ENCODE data around the gene AGTRAP. TPM values are rescaled to one million over a fixed set of nuclear protein-coding genes. Genes with fewer than 3 reads are reported as not detected.

Gene AGTRAP
- total and polyA plus RNA-seq, 9 of the 15 experiments (the other 6 are each of a cell fraction or from before 2014, with no cell fraction given), result 26.8 to 105 (median 57.5) TPM

DNA sequence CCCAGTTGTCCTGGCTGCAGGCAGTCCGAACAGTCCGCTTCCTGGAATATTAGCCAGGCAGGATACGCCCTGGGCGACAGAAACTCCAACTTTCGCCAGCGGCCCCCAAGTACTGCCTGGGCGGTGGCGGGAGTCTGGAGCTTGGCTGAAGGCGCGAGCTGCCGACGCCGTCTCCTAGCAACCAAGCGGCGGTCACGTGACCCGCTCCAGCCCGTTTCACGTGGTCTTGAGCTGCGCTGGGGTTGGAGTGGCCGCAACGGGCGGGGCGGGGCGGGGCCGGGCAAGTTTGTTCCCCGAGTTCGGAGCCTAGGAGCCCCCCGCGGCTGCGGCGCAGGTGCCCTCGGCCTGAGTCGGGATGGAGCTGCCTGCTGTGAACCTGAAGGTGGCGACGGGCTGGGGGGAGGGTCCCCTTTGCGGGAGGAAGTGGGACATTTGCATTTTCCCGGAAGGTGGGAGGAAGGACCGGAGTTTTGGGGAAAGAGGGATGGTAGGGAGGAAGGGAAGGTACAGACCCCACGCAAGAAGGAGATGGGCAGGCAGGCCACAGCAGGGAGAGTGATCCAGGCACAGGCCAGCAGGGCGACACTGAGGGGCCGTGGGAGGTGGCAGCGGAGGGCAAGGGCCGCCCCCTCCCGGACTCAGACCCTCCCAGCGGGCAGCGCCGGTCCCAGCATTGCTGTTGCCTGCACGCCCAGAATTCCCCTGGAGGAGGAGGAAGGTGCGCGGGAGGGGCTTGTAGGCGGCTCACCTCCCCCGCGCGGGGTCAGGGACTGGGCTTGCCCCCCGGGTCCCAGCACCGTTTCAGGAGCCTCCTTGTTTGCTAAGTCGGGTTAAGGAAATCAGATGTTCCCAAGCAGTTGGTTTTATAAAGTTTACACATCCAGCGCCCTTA is at the start of gene AGTRAP (continued):
- TF ChIP-seq, protein P1, sequence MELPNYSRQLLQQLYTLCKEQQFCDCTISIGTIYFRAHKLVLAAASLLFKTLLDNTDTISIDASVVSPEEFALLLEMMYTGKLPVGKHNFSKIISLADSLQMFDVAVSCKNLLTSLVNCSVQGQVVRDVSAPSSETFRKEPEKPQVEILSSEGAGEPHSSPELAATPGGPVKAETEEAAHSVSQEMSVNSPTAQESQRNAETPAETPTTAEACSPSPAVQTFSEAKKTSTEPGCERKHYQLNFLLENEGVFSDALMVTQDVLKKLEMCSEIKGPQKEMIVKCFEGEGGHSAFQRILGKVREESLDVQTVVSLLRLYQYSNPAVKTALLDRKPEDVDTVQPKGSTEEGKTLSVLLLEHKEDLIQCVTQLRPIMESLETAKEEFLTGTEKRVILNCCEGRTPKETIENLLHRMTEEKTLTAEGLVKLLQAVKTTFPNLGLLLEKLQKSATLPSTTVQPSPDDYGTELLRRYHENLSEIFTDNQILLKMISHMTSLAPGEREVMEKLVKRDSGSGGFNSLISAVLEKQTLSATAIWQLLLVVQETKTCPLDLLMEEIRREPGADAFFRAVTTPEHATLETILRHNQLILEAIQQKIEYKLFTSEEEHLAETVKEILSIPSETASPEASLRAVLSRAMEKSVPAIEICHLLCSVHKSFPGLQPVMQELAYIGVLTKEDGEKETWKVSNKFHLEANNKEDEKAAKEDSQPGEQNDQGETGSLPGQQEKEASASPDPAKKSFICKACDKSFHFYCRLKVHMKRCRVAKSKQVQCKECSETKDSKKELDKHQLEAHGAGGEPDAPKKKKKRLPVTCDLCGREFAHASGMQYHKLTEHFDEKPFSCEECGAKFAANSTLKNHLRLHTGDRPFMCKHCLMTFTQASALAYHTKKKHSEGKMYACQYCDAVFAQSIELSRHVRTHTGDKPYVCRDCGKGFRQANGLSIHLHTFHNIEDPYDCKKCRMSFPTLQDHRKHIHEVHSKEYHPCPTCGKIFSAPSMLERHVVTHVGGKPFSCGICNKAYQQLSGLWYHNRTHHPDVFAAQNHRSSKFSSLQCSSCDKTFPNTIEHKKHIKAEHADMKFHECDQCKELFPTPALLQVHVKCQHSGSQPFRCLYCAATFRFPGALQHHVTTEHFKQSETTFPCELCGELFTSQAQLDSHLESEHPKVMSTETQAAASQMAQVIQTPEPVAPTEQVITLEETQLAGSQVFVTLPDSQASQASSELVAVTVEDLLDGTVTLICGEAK (IDR thresholded peaks at IDR 0.05), result peak; percentile 4
- TF ChIP-seq, protein P1 (CRISPR knock-in tag; IDR thresholded peaks at IDR 0.05), result no peak
- TF ChIP-seq RCOR1 (IDR thresholded peaks at IDR 0.05; ENCODE audit: borderline replicate concordance in 1 of 2, low read depth in 2 of 2, low read length in 2 of 2) (0 out of 4 replicates have a peak, but pooled peaks of 1 of the 2 experiments have one; percentile 1), GABPB1 (CRISPR knock-in tag; IDR thresholded peaks at IDR 0.05) (peak; percentile 64; the same call in 1 of the 2 replicates), RBM34 (IDR thresholded peaks at IDR 0.05; ENCODE audit: borderline replicate concordance, insufficient read depth, low read length) (no peak), CBX5 (IDR thresholded peaks at IDR 0.05; ENCODE audit: borderline replicate concordance, low read depth) (0 out of 2 replicates have a peak, but pooled peaks have one; percentile 12), NRF1 (conservative IDR thresholded peaks at IDR 0.05 in 1 of 2, IDR thresholded peaks at IDR 0.05 in 1 of 2) (peak; percentile 79 to 82), ZNF12 (CRISPR knock-in tag; IDR thresholded peaks at IDR 0.05) (no peak), JUN (IDR thresholded peaks at IDR 0.05; ENCODE audit: borderline replicate concordance, low read depth, low read length) (peak; percentile 49; the same call in 1 of the 2 replicates), JUN (CRISPR knock-in tag; IDR thresholded peaks at IDR 0.05; ENCODE audit: borderline replicate concordance) (no peak)
- TF ChIP-seq, protein P2, sequence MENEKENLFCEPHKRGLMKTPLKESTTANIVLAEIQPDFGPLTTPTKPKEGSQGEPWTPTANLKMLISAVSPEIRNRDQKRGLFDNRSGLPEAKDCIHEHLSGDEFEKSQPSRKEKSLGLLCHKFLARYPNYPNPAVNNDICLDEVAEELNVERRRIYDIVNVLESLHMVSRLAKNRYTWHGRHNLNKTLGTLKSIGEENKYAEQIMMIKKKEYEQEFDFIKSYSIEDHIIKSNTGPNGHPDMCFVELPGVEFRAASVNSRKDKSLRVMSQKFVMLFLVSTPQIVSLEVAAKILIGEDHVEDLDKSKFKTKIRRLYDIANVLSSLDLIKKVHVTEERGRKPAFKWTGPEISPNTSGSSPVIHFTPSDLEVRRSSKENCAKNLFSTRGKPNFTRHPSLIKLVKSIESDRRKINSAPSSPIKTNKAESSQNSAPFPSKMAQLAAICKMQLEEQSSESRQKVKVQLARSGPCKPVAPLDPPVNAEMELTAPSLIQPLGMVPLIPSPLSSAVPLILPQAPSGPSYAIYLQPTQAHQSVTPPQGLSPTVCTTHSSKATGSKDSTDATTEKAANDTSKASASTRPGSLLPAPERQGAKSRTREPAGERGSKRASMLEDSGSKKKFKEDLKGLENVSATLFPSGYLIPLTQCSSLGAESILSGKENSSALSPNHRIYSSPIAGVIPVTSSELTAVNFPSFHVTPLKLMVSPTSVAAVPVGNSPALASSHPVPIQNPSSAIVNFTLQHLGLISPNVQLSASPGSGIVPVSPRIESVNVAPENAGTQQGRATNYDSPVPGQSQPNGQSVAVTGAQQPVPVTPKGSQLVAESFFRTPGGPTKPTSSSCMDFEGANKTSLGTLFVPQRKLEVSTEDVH (IDR thresholded peaks at IDR 0.05; ENCODE audit: low read depth, partially characterized antibody), result peak; percentile 80
- TF ChIP-seq, protein P3, sequence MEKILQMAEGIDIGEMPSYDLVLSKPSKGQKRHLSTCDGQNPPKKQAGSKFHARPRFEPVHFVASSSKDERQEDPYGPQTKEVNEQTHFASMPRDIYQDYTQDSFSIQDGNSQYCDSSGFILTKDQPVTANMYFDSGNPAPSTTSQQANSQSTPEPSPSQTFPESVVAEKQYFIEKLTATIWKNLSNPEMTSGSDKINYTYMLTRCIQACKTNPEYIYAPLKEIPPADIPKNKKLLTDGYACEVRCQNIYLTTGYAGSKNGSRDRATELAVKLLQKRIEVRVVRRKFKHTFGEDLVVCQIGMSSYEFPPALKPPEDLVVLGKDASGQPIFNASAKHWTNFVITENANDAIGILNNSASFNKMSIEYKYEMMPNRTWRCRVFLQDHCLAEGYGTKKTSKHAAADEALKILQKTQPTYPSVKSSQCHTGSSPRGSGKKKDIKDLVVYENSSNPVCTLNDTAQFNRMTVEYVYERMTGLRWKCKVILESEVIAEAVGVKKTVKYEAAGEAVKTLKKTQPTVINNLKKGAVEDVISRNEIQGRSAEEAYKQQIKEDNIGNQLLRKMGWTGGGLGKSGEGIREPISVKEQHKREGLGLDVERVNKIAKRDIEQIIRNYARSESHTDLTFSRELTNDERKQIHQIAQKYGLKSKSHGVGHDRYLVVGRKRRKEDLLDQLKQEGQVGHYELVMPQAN (IDR thresholded peaks at IDR 0.05; ENCODE audit: borderline replicate concordance), result peak; percentile 94
